HL-60 (cell line): Measurements from ENCODE around the gene RINL.

Experiments
- DNase-seq, 2 experiments: peaks; one replicate each; pipeline ENCODE4 v3.0.0-alpha.2; 2010 to 2020; ENCODE audit warnings: low read depth in 1 of 2, low spot score in 1 of 2
- H3K27ac ChIP-seq: fragments of 250-450 bp; sonication (Bioruptor Pico); replicated peaks from 2 replicates; pipeline ENCODE4 v1.5.1; 2020; ENCODE audit warnings: mild to moderate bottlenecking, moderate library complexity
- H3K27me3 ChIP-seq: fragments of 250-450 bp; sonication (Bioruptor Pico); 2 replicates; pipeline ENCODE4 v1.5.1; 2021; ENCODE audit warnings: mild to moderate bottlenecking, moderate library complexity; ENCODE audit not compliant: insufficient read depth, poor library complexity, severe bottlenecking
- H3K4me3 ChIP-seq: replicated peaks from 2 replicates; pipeline ENCODE4 v1.5.1; 2011; ENCODE audit warnings: mild to moderate bottlenecking, control low read depth, low read length; ENCODE audit not compliant: insufficient read depth
- CTCF ChIP-seq: IDR thresholded peaks from one replicate; pipeline ENCODE4 v1.5.1; 2011; ENCODE audit warnings: low read length, control low read depth, inconsistent platforms; ENCODE audit not compliant: insufficient read depth
- GABPA ChIP-seq: IDR thresholded peaks from 2 replicates; pipeline ENCODE4 v1.6.1; 2012; ENCODE audit warnings: low read depth
- POLR2AphosphoS5 ChIP-seq: IDR thresholded peaks from 2 replicates; pipeline ENCODE4 v1.6.1; 2012; ENCODE audit warnings: low read depth
- REST ChIP-seq: IDR thresholded peaks from 2 replicates; pipeline ENCODE4 v1.6.1; 2012; ENCODE audit warnings: low read depth; ENCODE audit not compliant: insufficient replicate concordance
- SPI1 ChIP-seq: IDR thresholded peaks from 2 replicates; pipeline ENCODE4 v1.6.1; 2012; ENCODE audit warnings: low read depth, mild to moderate bottlenecking, borderline replicate concordance

Gene RINL

GRCh38 chr19:38921420-38922274, 43.6 kb upstream of the RINL start:
- no peak for DNase-seq
- Histone ChIP-seq H3K4me3 (no peak overlapping the region), H3K27ac (no peak overlapping the region), H3K27me3 (no peaks in the 10 kb centered on the region)
- TF ChIP-seq SPI1 (no peak), REST (no peak), POLR2AphosphoS5 (no peak; the same call in 1 of the 2 replicates), CTCF (no peak), GABPA (no peak)

GRCh38 chr19:38920602-38921419, 42.7 kb upstream of the RINL start:
- Histone ChIP-seq H3K4me3 (no peak overlapping the region), H3K27me3 (no peaks in the 10 kb centered on the region), H3K27ac (no peak overlapping the region)
- no peak for TF ChIP-seq REST
- DNase-seq = no peak

GRCh38 chr19:38919837-38920601, 41.9 kb upstream of the RINL start:
- H3K27me3 ChIP-seq = no peaks in the 10 kb centered on the region
- TF ChIP-seq CTCF = no peak
- no peak for TF ChIP-seq POLR2AphosphoS5
- no peak for TF ChIP-seq REST
- TF ChIP-seq GABPA = no peak
- no peak for TF ChIP-seq SPI1
- H3K4me3 ChIP-seq = no peak overlapping the region
- H3K27ac ChIP-seq = no peak overlapping the region
- DNase-seq = no peak
